GM10847 (cell line): Measurements from ENCODE around the gene FYN.

Experiments used
- POLR2A ChIP-seq: IDR thresholded peaks from 2 replicates; pipeline ENCODE4 v1.6.1; 2011; ENCODE audit not compliant: insufficient read length; ENCODE audit errors: extremely low read depth

FYN gene

DNA sequence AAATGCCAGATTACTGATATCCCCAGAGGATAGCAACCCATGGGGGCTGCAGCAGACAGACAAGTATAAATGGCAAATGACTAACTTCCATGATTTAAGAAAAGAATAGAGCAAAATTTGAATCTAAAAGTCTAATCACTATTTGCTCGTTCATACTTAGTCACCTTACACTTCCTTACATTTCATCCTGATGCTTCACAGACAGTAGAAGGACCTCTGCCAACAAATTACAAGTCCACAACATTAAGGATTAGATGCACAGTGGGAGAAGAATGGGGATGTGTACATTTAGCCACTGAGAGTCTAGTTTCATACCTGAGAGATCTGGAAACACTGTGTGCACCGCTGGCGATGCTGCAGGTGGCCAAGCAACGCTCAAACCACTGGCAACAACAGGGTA lies 72.4 kb downstream of the FYN start:
- no peak for TF ChIP-seq POLR2A

GRCh38 chr6:111800259-111800765 lies 72.9 kb downstream of the FYN start:
- no peak for TF ChIP-seq POLR2A

DNA sequence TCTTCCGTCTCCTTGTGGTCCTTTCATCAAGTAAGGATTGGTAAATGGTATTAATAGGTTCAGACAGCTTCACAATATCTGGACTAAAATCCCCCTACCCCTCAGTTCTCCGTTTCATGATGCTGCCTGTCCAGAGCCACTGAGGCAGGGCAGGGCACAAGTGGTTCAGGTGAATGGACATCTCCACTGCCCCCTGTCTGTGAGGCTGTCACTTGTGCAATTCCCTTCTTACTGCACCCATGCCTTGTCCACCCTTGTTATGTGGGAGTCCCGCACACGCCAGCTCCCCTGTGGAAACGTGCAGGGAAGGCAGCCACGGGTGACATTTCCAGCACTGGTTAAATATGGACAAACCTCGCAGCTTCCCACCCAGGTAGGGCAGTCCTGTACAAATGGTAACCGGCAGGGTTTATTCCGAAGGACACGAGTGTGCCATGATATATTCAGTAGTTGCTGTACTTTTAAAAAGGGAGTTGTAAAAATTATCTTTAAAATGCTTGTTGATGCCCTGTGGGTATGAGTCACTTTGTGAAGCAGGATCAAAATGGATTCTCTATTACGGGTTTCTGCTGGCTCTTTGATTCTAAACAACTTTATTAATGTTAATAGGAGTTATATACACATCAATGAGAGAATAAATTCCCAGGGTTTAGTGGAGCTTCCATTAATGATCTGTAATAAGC lies 73.5 kb downstream of the FYN start:
- TF ChIP-seq POLR2A, result no peak

- no peak for TF ChIP-seq POLR2A
Observed at GRCh38 chr6:111798281-111798725, 74.9 kb downstream of the FYN start.

DNA sequence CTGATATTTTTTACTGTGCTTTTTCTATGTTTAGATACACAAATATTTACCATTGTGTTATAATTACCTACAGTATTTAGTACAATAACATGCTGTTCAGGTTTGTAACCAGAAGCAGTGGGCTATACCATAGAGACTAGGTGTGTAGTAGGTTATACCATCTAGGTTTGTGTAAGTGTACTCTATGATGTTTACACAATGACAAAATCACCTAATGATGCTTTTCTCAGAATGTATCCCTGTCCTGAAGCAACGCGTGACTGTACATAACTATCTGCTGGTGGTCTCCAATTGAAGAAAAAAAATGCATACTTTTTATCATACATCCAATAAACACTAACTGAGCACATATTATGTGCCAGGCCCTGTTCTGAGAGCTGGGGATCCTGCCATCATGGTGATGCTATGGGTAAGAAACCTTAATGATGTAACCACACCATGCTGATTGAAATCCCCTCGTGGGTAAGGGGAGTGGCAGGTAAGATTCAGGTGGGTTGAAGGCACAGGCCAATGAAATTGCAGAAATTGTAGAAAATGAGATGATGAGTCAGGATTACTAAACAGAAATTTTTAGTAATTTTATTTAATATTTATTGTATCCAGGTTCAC lies 76.8 kb downstream of the FYN start:
- no peak for TF ChIP-seq POLR2A

DNA sequence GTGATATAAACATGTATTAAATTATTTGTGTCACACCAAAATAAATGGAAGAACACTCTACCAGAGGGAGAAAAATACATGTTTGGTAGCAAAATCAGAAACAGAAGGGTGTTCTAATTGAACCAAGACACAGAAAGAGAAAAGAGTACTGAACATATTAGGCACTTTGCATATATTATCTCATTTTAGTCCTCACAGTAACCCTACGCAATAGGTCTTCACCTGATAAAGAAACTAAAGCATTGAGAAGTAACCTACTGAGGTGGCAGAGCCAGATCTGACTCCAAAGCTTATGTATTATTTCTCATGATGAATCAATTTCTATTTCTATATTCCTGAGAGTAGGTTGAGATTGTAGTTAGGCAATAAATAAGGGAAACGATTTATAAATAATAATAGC lies 77.7 kb downstream of the FYN start:
- TF ChIP-seq POLR2A, result no peak

- TF ChIP-seq POLR2A, result no peak
Observed at GRCh38 chr6:111794727-111795452, 78.4 kb downstream of the FYN start.

DNA sequence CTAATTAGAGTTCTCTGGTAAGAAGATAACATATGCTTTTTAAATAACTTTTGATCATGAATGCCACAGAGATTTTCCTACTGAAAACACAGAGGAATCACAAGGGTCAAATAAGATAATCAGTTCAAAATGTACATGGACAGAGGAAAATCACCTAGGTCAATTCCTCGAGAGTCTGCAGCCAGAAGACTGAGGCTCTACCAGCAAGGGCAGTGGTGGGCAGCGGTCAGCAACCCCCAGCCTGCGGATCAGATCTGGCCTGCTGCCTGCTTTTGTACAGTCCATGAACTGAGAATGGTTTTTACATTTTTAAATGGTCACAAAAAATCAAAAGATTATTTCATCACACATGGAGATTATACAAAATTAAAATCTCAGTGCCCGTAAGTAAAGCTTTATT lies 79.0 kb downstream of the FYN start:
- TF ChIP-seq POLR2A, result no peak

DNA sequence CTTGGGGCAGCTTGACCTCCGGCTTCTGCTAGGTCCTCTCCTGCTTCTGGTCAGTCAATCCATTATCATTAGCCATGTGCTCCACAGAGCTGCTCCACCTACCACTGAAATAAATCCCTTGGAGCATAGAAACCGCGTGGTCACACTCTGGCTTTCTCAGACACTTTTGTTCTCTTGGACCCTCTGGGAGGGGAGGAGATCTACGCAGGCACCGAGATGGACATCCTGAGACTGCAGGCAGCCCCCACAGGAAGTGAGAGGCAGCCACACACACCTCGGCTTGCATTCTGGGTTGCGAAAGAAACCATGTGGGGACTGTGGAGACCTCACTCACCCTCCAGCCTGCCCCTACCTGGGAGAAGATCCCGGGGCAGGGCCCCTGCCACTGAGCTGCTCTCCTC lies 79.5 kb downstream of the FYN start:
- no peak for TF ChIP-seq POLR2A

GRCh38 chr6:111792914-111793700 lies 80.1 kb downstream of the FYN start:
- no peak for TF ChIP-seq POLR2A

GRCh38 chr6:111792241-111792640 lies 81.0 kb downstream of the FYN start:
- no peak for TF ChIP-seq POLR2A

GRCh38 chr6:111791415-111791814 lies 81.8 kb downstream of the FYN start:
- TF ChIP-seq POLR2A, result no peak

DNA sequence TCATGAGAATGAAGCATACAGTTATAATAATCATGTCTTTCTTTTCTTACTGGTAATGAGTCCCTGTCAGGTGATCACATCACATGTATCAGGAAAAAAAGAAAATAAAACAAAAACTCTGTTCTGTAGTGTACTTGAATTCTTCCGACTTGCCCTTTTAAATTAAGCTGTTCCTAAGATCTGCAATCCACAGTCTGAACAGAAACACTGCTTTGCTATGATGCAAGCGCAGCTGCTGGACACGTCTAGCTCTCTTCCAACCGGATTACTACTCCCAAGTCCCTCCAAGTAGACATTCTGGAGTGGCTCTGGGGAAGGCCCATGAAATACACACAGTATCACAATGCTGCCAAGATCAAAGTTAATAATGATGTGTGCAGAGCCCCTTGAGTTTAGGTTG lies 83.7 kb downstream of the FYN start:
- no peak for TF ChIP-seq POLR2A

GRCh38 chr6:111788379-111789276 lies 84.6 kb downstream of the FYN start:
- TF ChIP-seq POLR2A, result no peak
